ENCODE measurements around the gene ADGRG3. TPM values are rescaled to one million over a fixed set of nuclear protein-coding genes. Genes with fewer than 3 reads are reported as not detected.

ADGRG3 gene
- polyA plus RNA-seq, 1 donor (not counting 4 experiments of a cell fraction or from before 2014, with no cell fraction given), result not detected

- no peaks in the 10 kb centered on the region for H3K4me1 ChIP-seq (ENCODE audit: control insufficient read depth, extremely low read depth, insufficient read depth, low read length)
- H4K20me1 ChIP-seq (ENCODE audit: control insufficient read depth, extremely low read depth, insufficient read depth, low read length), result no peaks in the 10 kb centered on the region
- no peaks in the 10 kb centered on the region for H3K9me1 ChIP-seq (ENCODE audit: control insufficient read depth, extremely low read depth, insufficient read depth, low read length)
- no peak overlapping the region for H3K4me2 ChIP-seq (ENCODE audit: control insufficient read depth, extremely low read depth, insufficient read depth, low read depth, low read length)
- TF ChIP-seq EZH2 (IDR thresholded peaks at IDR 0.05; ENCODE audit: low read length) (no peak), CTCF (optimal IDR thresholded peaks at IDR 0.05 in 1 of 3, IDR thresholded peaks at IDR 0.05 in 1 of 3, conservative IDR thresholded peaks at IDR 0.05 in 1 of 3; ENCODE audit: extremely low read depth in 1 of 3, insufficient read depth in 2 of 3, low read length in 3 of 3) (no peak)
- no peak for FAIRE-seq
- no peak overlapping the region for H3K9ac ChIP-seq (ENCODE audit: control insufficient read depth, extremely low read depth, insufficient read depth, low read length)
- no peak overlapping the region for H2AFZ ChIP-seq (ENCODE audit: control insufficient read depth, low read length)
- H3K27ac ChIP-seq (ENCODE audit: control insufficient read depth, insufficient read depth, low read length), result no peak overlapping the region
- no peak overlapping the region for H3K4me3 ChIP-seq (ENCODE audit: control insufficient read depth in 2 of 3, extremely low read depth in 1 of 3, insufficient read depth in 2 of 3, low read depth in 1 of 3, low read length in 3 of 3)
- DNase-seq (ENCODE audit: low read depth, low spot score), result no peak
- H3K9me3 ChIP-seq (ENCODE audit: control insufficient read depth, low read depth, low read length), result no peaks in the 10 kb centered on the region
- dilution Hi-C loops (cut with MboI; ENCODE audit: extremely low pct_ligation_motif_present, low sequenced_read_pairs), result no loop called here
- H3K27me3 ChIP-seq (ENCODE audit: control insufficient read depth, extremely low read depth, insufficient read depth, low read length), result no peaks in the 10 kb centered on the region
- H3K36me3 ChIP-seq (ENCODE audit: control insufficient read depth in 2 of 2, extremely low read depth in 1 of 2, insufficient read depth in 2 of 2, low read length in 2 of 2), result no peaks in the 10 kb centered on the region
- no peaks in the 10 kb centered on the region for H3K79me2 ChIP-seq (ENCODE audit: control insufficient read depth, insufficient read depth, low read length)
Observed at GRCh38 chr16:57679767-57680482, 11.8 kb downstream of the ADGRG3 start.

DNA sequence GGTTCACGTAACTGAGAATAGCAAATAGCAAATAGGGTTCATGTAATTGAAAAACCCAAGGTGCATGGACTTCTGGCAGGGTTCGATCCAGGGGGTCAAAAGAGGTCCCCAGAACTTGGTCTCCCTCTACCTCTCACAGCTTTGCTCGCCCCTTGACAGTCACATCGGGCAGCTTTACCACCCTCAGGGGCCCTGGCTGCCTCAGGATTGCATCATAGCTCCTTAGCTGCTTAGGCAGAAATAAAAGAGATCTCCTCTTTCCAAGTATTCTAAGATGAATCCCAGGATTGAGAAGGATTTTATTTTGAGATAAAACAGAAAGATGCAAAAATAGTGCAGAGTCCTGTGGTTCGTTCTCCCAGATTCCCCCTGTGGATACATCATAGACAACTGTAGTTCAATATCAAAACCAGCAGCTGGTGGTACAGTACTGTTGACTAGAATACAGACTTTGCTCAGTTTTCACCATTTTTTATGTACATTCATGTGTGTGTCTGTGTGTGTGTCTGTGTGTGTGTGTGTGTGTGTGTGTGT lies 12.8 kb downstream of the ADGRG3 start:
- no peak for TF ChIP-seq CTCF (optimal IDR thresholded peaks at IDR 0.05 in 1 of 3, IDR thresholded peaks at IDR 0.05 in 1 of 3, conservative IDR thresholded peaks at IDR 0.05 in 1 of 3; ENCODE audit: extremely low read depth in 1 of 3, insufficient read depth in 2 of 3, low read length in 3 of 3)
- no peak for TF ChIP-seq EZH2 (IDR thresholded peaks at IDR 0.05; ENCODE audit: low read length)
- FAIRE-seq, result no peak

More for the DNA sequence above, 12.8 kb downstream of the ADGRG3 start:
- Histone ChIP-seq H3K4me2 (ENCODE audit: control insufficient read depth, extremely low read depth, insufficient read depth, low read depth, low read length) (no peak overlapping the region), H3K4me3 (ENCODE audit: control insufficient read depth in 2 of 3, extremely low read depth in 1 of 3, insufficient read depth in 2 of 3, low read depth in 1 of 3, low read length in 3 of 3) (no peak overlapping the region), H3K4me1 (ENCODE audit: control insufficient read depth, extremely low read depth, insufficient read depth, low read length) (no peaks in the 10 kb centered on the region), H3K36me3 (ENCODE audit: control insufficient read depth in 2 of 2, extremely low read depth in 1 of 2, insufficient read depth in 2 of 2, low read length in 2 of 2) (no peaks in the 10 kb centered on the region), H3K9me3 (ENCODE audit: control insufficient read depth, low read depth, low read length) (no peaks in the 10 kb centered on the region), H4K20me1 (ENCODE audit: control insufficient read depth, extremely low read depth, insufficient read depth, low read length) (no peaks in the 10 kb centered on the region), H3K27me3 (ENCODE audit: control insufficient read depth, extremely low read depth, insufficient read depth, low read length) (no peaks in the 10 kb centered on the region), H3K27ac (ENCODE audit: control insufficient read depth, insufficient read depth, low read length) (no peak overlapping the region), H3K79me2 (ENCODE audit: control insufficient read depth, insufficient read depth, low read length) (no peaks in the 10 kb centered on the region), H3K9ac (ENCODE audit: control insufficient read depth, extremely low read depth, insufficient read depth, low read length) (no peak overlapping the region), H3K9me1 (ENCODE audit: control insufficient read depth, extremely low read depth, insufficient read depth, low read length) (no peaks in the 10 kb centered on the region), H2AFZ (ENCODE audit: control insufficient read depth, low read length) (no peak overlapping the region)
- dilution Hi-C loops (cut with MboI; ENCODE audit: extremely low pct_ligation_motif_present, low sequenced_read_pairs), result no loop called here
- no peak for DNase-seq (ENCODE audit: low read depth, low spot score)
